Hematopoietic multipotent progenitor cell treated with erythropoietin and hydrocortisone succinate and interleukin-3 and kit ligand, for 15 days (in vitro differentiated cells): Measurements from ENCODE around the gene USP6NL.

Experiments
- DNase-seq: peaks from one replicate; pipeline ENCODE4 v3.0.0-alpha.2; 2015; ENCODE audit warnings: low spot score

The USP6NL gene

DNA sequence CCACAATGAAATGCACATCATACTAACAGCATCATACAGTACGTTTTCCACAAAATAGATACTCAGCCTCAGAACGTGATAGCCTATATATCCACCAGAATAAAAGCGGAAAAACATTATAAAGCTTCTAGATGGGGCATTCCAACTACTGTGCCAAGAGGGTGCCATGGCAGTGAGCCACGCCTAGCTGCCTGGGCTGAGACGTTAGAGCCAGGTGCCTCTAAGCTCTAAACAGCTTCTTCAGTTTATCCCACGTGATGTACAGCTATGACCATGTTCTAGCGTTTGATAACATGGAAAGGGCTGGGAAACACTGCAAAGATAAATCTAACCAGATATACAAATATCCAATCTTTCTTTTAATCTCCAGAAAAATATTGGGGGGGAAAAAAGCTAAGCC, 17.8 kb downstream of the USP6NL start:
- DNase-seq, result peak; percentile 47

DNA sequence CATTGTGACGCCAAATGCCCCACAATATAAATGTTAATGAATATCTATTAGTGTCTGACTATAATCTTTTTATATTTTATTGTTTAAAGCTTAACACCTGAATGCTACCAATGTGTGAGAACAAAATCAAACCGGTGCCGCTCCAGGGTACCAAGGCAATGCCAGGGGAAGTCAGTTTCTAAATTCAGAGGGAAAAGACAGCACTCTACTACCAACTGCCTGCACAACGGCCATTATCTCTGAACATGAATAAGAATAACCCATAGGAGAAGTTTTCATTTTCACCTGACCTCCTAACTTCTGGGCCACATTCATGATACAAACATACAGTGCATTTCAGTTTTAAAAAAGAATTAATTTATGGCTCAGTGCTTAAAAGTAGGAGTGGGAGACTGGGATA, 21.7 kb downstream of the USP6NL start:
- no peak for DNase-seq

DNA sequence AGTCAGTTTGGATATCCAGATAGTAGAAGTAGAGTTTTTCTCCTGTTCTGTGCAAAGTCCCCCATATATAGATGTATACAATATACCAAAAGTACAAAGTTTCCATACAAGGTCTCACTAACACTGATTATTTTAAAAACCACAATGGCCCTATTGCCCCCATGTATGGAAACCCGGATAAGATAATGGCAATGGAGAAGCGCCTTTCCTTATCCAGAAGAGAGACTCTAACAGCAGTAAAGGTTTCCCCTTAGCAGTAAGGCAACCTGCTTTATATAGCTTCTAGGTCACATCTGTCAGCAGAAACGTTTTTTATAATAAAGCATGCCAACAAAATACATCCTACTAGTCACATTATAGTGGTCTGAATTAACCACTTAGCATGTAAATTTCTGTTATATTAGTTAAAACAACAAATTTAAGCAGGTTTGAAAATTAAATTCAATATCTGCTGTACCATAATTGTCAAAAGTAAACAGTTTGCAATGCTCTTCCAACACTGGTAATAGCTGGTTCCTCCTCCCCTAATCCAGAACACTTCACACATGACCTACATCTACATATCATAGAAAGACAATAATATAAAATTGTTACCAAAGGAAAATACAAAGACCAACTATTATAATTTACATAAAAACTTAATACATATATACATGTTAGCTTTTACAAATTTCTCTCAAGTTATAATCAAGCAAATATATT, 22.4 kb downstream of the USP6NL start:
- DNase-seq, result no peak

DNA sequence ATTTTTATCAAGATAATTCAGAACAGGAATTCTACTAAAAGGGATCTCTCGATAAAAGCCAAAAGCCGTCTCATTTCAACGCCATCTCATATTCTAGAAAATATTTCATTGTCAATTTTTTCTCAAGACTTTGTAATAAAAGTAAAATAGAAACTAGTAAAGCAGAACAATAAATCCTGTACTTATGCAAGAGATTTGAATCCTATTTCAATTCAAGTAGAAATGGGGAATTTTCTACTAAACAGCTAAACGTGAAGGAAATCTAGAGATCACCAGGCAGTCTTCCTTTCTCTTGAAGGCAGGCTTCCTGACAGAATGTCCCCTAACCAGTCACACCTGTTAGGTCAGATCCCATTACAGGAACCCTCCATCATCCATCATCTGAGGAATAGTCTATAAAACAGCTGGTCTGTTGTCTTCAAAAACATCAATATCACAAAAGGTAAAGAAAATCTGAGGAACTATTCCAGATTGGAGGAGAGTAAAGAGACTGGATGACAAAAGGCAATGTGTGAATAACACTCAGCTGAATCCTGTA, 23.7 kb downstream of the USP6NL start:
- no peak for DNase-seq

DNA sequence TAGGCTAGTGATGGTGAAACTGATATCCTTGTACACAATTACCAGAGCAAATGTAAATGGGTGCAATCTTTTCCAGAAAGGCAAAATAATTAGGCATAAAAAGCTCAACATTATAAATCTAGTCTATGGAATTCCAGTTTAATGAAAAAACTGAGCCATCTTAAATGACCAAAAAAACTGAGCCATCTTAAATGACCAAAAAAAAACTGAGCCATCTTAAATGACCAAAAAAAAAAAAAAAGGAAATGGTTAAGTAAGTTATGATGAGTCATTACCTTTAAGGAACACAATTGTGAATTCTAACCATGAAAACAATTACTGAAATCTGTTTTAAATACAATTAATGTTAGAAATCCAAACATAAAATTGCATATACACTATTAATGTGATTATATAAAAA, 25.3 kb downstream of the USP6NL start:
- no peak for DNase-seq

DNA sequence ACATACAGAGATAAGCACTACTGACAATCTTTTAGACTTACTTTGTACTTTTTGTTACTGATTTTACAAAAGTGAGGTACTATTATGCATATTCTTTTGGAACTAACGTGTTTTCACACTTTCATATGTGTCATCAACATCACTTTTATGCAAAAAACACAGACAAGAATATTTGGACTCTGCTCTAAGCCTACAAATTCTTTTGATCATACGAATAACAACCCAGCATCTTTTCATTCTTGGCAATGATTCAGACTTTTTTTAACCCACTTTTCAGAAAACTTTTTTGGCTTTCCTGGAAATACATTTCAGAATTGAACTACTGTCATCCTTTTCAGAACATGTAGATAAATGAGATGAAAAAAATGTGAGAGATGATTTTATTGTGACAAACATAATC, 30.2 kb downstream of the USP6NL start:
- no peak for DNase-seq

DNA sequence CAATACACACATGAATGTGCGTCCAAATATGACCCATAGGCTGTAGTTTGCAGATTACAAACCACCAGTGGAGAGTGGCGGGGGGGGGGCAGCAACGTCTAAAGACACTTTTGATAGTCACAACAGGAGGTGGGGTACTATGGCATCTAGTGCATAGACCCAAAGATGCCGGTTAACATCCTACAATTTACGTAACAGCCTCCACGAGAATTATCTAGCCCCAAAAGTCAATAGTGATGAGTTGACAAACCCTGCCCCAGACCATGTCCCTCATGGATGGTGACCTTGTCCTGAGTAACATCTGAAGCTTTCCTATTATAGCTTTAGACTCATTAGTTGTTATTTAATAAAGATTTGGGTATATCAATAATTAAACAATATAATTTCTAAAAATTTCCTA, 31.6 kb downstream of the USP6NL start:
- no peak for DNase-seq

DNA sequence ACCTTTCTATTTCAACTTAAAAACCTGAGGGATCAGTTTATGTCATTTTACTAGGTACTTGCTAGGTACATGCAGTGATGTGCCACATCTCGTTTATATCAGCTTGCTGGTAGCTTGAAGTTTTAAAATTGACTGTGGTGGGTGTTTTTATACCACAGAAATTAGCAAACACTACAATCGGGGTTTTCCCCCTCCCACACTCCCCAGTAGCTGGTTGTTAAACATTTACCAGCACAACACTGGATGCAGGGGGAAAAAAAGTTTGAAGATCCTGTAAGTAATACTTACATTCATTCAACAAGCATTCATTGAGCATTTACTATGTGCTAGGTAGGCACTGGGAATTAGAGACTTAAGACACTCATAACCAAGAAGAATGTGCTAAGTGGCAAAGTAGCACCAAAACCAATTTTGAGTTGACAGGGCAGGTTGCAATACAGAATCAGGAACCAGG, 32.6 kb downstream of the USP6NL start:
- no peak for DNase-seq

DNA sequence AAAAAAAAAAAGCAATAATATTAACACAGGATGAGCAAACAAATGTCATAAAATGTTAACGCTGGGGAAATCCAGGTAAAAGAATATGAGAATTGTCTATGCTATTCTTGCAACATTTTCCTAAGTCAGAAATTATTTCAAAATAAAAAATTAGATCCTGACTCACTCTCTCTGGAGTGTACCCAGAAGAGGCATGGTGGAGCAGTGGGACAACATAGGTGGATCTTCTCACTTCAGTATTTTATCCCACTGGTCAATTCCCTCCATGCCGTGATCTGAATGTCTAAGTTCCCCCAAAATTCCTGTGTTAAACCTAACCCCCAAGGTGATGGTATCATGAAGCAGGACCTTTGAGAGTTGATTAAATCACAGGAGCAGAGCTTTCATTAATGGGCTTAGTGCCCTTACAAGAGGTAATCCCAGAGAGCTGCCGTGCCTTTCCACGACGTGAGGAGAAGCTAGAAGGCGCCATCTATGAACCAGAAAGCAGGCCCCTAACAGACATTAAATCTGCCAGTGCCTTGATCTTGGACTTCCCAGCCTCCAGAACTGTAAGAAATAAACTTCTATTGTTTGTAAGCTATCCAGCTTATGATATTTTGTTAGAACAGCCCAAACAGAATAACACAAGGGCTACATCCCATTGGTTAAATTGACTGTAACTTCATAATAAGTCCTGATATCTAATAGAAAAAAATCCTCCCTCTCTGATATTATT, 35.2 kb downstream of the USP6NL start:
- no peak for DNase-seq

DNA sequence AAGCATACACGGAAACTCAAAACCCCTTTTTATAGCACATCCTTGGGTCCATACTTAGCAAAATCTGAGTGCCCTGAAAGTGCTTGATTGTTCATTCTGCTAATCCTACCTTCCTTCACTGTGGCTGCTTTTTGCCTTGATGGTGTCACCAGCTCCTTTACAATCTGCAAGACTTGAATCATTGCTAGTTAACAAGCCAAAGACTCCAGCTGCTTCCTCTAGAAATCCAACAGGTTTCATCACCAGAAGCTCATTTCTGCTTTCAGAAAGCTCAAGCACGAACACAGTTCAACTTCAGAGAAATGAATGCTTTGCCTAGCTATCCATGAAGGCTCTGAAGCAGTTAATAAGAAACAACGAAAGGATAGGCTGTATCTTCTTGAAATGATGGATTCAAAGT, 38.0 kb downstream of the USP6NL start:
- DNase-seq, result no peak

DNA sequence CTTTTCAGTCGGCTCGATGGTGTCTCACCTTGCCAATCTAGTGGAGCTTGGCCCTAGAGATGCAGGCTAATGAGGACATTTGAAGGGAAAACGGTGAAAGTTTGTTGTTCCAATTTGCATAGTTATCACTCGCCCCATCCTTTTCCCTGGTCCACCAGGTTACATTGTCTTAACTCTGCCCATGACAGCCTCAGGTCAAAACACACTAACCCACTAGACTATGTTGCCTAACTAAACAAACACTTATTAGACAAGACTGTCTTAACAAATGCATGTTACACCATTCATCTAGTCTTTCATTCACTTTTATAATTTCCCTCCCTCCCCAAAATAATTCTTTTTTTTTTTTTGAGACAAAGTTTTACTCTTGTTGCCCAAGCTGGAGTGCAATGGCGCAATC, 40.7 kb downstream of the USP6NL start:
- DNase-seq, result no peak

DNA sequence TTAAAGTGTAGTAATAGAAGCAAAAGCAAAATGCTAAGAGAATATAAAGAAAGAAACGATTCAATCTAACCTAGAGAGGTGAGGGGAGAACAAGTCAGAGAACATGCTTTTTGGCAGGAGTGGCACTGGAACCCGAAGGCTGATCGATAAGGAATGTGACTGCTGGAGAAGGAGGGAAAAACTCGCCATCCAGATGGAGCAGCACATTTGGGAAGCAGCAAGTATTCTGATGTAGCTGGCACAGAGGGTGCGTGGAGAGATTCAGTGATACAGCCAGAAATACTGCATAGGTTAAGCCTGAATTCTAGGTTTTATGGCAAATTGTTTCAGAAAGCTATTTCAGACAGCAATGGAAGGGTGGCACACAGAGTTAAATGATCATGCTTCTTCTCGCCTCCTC, 42.0 kb downstream of the USP6NL start:
- DNase-seq, result no peak

DNA sequence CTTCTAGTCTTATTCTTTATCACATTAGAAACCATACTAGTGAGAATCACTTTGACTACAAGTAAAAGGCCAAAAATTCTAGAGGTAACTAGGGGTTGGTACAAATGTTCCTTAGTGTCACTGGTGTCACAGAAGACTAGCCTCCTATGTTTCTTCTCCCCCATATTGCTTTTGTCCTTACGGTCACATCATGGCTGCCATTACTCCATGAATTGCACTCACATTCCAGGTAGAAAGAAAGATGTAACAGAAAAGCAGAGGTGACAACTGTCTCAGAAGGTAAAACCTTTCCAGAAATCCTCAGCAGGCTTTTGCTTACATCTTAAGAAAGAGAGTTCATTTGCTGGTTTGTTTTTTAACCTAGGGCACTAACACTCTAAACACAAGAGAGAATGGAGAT, 42.9 kb downstream of the USP6NL start:
- no peak for DNase-seq

DNA sequence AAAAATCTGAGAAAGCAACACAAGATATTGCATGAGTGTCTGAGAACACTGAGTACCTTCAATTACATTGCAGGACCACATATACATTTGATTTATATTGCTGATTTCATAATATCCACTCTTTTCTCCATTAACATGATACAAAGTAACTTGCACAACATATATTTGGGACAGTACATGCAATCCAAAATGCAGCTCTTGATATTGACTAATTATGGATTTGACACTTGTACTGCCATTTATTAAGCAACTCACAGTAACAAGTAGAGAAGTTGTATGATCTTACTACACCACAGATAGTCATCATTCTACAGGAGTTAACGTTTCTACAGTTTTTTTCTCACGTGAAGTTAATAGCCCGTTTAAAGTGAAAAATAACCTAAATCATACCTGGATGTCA, 46.7 kb downstream of the USP6NL start:
- no peak for DNase-seq

DNA sequence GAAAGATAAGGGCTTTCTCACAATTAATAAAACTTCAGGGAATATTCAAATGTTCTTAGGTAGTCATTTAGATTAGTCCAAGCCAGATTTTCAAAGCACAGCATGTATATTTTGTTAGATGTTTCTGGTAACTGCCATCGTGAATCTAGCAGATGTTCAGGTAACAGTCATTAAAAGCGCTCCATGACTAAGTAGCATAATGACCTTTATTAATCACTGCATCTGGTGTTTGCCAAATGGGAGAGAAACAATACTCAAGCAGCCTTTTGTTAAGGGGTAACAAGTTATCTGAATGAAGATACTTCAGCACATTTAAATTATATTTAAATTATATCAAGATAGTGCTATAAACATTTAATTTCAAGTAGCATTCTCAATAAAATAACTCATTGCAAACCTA, 47.5 kb downstream of the USP6NL start:
- DNase-seq, result no peak

DNA sequence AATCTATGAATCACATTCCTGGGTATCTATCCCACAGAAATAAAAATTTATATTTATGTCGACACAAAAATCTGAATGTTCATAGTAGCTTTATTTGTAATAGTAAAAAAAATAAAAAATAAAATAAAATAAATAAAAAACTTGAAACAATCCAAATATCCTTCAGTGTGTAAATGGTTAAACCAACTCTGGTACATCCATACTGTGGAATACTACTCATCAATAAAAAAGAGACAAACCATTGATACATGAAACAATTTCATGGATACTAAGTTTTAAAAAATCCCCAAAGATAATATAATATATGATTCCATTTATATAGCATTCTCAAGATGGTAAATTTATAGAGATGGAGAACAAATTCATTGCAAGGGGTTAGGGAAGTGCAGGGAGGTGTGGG, 48.6 kb downstream of the USP6NL start:
- no peak for DNase-seq

DNA sequence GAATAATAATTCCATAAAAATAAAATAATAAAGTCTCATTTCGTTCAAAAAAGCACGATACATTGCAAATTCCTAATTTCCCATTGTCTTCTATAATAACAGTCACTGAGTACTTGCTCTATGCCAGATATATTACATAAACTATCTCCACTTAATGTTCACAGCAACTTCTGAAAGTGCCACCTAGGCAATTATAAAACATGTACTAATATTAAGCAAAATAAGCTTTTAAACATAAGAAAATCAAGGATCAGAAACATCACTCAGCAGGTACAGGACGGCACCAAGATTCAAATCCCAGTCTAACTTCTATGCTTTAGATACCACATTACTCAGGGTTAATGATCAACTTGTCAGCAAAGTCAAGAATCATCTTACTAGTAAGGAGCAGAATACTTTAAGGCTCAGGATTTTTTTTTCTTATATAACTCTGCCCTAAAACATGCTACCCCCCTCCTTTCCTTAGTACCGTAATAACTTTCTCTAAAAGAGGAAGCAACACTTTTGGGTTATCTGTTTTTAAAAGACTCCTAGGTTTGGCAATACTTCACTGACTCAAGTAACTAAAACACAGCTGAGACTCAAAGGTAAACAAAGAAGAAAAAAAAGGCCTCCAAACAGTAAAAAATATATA, 51.3 kb downstream of the USP6NL start:
- DNase-seq, result no peak

DNA sequence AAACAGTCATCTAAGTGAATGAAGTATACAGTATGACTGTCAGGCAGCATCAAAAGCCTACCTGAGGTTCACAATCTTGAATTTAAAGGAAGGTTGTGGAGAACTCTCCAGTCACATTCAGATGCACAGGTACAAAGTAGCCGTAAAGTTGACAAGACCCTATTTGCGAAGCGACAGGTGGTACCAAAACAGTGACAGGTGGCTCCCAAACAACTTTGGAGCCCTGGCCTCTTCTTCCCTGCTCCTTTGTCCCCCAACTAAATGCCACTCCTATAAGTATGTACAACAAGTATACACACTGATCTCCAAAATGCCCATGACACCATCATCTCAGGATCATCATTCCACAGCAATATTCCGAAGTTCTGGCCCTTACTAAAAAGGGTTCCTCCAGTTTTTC, 53.5 kb downstream of the USP6NL start:
- no peak for DNase-seq

DNA sequence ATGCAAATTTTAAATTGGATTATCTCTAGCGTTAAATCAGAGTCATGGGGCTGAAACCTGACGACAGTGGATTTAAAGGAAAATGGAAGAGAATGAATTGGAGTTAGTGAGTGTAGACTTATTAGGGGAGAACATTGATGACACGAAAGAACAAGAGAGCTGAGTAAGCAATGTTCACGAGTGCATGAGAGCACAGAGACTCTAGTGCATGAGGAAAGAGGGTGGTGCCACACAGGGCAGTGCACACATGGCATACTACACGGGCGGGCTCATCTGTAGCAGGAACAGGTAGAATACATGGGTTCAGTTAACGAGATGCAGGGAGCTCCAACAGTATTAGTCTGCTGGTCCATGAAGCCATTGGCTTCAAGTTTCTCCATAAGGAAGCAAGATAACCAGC, 53.9 kb downstream of the USP6NL start:
- no peak for DNase-seq

DNA sequence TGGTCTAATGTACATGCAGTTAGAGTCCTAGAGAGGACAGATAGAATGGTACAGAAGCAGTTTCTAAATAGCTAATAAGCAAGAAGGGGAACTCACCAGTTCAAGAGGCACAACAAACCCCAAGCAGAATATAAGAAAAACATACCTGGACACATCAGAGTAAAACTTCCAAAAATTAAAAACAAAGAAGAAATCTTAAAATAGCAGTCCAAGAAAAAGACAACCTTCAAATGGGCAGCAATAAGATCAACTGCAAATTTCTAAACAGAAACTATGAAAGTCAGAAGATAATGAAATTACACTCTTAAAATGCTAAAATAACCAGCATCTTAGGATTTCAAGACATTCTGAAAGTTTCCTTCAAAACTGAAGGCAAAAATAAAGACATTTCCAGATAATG, 55.9 kb downstream of the USP6NL start:
- DNase-seq, result no peak

DNA sequence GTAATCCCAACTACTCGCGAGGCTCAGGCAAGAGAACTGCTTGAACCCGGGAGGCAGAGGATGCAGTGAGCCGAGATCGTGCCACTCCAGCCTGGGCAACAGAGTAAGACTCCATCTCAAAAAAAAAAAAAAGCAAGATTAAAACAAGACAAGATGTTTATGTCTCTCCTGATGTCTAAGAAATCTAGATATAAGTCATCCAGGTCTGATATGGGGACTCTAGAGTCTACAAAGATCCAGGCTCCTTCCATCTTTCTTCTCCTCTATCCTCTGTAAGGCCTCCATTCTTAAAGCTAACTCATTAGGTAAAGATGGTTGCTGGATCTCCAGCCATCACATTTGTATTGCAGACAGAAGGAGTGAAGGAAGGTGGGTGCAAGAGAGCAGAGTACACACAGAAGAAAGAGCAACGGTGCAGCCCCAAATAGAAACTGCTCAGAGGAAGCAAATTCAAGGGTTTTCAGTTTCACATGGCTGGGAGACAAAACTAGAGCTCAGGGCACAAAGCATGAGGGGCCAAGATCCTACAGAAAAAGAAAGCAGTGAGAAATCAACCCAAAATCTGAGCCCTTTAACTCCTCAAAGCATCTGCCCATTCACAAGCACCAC, 57.6 kb downstream of the USP6NL start:
- no peak for DNase-seq

DNA sequence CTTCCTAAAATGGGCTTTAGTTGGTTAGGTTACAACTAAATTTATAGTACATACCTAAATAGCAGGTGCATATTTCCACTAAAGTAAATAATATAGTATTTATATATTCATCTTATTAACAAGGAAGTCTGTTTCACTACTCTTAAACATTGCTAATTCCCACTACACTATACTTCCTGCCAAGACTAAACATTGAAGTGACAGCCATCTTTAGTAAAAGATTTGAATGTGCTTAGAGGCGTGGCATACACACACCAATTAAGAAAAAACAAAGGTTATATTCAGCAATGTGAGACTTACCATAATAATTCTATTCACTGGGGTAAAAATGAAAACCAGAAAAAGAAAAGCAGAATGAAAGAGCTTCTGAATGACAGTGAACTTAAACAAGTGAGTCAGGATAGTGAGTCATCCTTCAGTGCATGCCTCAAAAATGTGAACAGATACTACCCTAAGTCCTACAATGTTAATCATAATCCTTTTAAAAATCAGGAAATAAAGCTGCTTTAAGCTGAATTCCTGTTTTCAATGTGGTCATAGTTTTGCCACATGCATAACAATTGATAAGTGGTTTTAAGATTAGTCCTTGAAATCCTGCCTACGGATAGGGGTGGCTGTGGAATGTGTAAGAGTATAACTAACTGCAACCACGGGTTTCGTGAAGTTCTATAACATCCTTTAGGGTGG, 59.4 kb downstream of the USP6NL start:
- DNase-seq, result peak; percentile 62
